HUDEP-2 (cell line): ENCODE data around the gene UMODL1.
A peak's percentile ranks its signal among the peaks of the same experiment; 100 is the strongest.

ENCODE experiments used
- DNase-seq, 76 experiments: peaks; one replicate each; lab custom pipeline; 2025; ENCODE audit not compliant: unreplicated experiment in 76 of 76; lab: John Stamatoyannopoulos, UW

UMODL1 gene

GRCh38 chr21:42057851-42058437, 13.2 kb upstream of the UMODL1 start:
- no peak for DNase-seq

- DNase-seq: no peak
These were observed 12.4 kb upstream of the UMODL1 start for GRCh38 chr21:42058631-42059111.

- DNase-seq: no peak
These were observed 12.0 kb upstream of the UMODL1 start for GRCh38 chr21:42059141-42059540.

- no peak for DNase-seq
These were observed 11.4 kb upstream of the UMODL1 start for GRCh38 chr21:42059721-42060120.

- DNase-seq: no peak
These were observed 11.0 kb upstream of the UMODL1 start for GRCh38 chr21:42060166-42060565.

GRCh38 chr21:42061195-42061985, 9.7 kb upstream of the UMODL1 start:
- DNase-seq: no peak

- DNase-seq: no peak
These were observed 9.2 kb upstream of the UMODL1 start for GRCh38 chr21:42061986-42062235.

- peak in 55 of 76 experiments; percentile 14 to 70 (median 46) for DNase-seq
These were observed 8.7 kb upstream of the UMODL1 start for GRCh38 chr21:42062236-42063022.

GRCh38 chr21:42063191-42063570, 7.9 kb upstream of the UMODL1 start:
- no peak for DNase-seq

- no peak for DNase-seq
These were observed 7.3 kb upstream of the UMODL1 start for GRCh38 chr21:42063571-42064521.

GRCh38 chr21:42066521-42066920, 4.6 kb upstream of the UMODL1 start:
- no peak for DNase-seq

GRCh38 chr21:42067531-42068255, 3.4 kb upstream of the UMODL1 start:
- no peak for DNase-seq

- DNase-seq: no peak
These were observed 2.9 kb upstream of the UMODL1 start for GRCh38 chr21:42068256-42068545.

- no peak for DNase-seq
These were observed 2.5 kb upstream of the UMODL1 start for GRCh38 chr21:42068592-42068991.

- no peak for DNase-seq
These were observed 1.8 kb upstream of the UMODL1 start for GRCh38 chr21:42069327-42069726.

- DNase-seq: no peak
These were observed 1.3 kb upstream of the UMODL1 start for GRCh38 chr21:42069843-42070242.

GRCh38 chr21:42073145-42074099, 2.3 kb downstream of the UMODL1 start:
- no peak for DNase-seq

GRCh38 chr21:42075686-42076471, 4.8 kb downstream of the UMODL1 start:
- DNase-seq: no peak
